Inferior parietal cortex (tissue), 1 donor: Measurements from ENCODE around the gene CCDC68.

Experiments
- DNase-seq: peaks from one replicate; pipeline ENCODE4 v3.0.0-alpha.2; 2016; ENCODE audit errors: extremely low spot score

Gene CCDC68

GRCh38 chr18:54961016-54961423 lies 1.8 kb upstream of the CCDC68 start:
- no peak for DNase-seq

GRCh38 chr18:54960197-54960596 lies 936 bp upstream of the CCDC68 start:
- no peak for DNase-seq

- no peak for DNase-seq
Observed at GRCh38 chr18:54957996-54958395, 1.3 kb downstream of the CCDC68 start.

GRCh38 chr18:54957296-54957832 lies 1.9 kb downstream of the CCDC68 start:
- DNase-seq: no peak

- DNase-seq: no peak
Observed at GRCh38 chr18:54956506-54956905, 2.8 kb downstream of the CCDC68 start.

GRCh38 chr18:54952026-54952425 lies 7.2 kb downstream of the CCDC68 start:
- DNase-seq: no peak

GRCh38 chr18:54950221-54950620 lies 9.0 kb downstream of the CCDC68 start:
- DNase-seq: no peak

DNA sequence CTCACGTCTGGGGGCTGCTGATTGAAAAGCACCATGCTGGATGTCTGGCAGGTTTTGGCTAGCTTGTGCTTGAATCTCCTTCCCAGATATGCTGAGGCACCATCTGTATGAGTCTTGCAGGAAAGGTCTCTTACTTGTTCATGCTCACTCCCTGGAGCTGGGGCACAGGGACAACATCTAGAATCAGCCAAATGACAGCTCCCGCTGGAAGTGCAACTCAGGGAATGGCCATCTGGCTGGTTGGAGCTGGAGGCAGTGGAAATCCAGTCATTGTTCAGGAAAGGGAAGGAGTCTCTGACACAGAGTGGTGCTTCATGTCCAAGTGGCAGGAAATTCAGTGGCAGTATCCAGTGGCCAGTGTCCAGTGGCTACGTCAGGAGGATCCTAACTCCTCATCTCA lies 9.7 kb downstream of the CCDC68 start:
- DNase-seq: no peak

DNA sequence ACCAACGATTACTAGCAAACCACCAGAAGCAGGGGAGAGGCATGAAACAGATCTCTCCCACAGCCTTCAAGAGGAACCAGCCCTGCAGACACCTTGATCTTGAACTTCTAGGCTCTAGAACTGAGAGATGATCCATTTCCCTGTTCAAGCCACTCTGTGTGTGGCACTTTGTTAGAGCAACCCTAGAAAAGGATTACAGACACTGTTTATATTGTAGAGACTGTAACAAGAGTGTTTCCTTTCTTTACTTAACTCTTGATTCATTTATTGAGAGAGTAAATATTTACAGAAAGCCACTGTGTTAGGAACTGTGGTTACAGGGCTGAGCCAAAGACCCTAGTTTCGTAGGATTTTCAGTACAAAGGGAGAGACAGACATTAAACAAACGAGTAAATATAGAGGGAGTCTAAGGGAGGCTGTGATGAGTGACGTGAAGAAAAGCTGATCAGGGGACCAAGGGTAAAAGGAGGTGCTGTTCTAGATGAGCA lies 10.9 kb downstream of the CCDC68 start:
- DNase-seq: no peak

DNA sequence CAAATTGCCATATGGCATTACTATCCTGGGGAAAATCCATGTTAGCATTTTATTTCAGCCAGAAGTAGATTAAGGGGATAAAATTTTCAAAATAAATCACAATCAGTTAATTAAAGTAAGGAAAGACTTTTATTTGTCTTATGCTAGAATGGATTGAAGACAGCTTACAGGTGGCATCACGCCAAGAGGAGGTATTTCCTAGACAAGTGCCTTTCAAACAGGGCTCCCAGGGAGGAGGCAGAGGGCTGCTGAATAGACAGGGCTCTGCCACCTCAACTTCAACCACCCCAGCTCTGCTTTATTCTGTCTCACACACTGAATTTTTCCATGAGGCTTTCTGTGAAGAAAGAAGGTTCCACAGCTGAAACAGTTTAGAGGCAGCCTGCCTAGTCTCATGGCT lies 12.2 kb downstream of the CCDC68 start:
- no peak for DNase-seq

GRCh38 chr18:54946149-54946581 lies 13.1 kb downstream of the CCDC68 start:
- DNase-seq: no peak

DNA sequence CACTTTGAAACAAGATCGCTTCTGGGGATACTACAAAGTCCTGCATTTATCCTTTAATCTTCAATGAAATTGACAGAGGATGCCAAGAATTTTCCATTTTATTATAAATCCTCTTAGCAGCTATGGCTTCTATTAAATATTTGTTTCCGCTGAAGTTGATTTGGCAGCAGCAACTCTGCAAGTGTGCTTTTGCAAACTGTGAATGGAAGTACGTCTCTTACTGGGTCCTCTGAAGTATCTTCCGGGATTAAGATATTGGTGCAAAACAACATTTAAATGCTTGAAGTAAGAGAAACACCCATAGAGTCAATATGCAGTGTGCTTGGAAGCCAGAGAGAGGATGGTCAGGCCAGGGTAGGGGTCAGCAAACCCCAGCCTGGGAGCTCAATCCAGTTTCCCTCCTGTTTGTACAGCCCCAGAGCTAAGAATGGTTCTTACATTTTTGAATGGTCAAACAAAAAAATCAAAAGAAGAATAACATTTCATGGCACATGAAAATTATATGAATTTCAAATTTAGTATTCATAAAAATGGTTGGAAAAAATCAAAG lies 13.6 kb downstream of the CCDC68 start:
- no peak for DNase-seq

DNA sequence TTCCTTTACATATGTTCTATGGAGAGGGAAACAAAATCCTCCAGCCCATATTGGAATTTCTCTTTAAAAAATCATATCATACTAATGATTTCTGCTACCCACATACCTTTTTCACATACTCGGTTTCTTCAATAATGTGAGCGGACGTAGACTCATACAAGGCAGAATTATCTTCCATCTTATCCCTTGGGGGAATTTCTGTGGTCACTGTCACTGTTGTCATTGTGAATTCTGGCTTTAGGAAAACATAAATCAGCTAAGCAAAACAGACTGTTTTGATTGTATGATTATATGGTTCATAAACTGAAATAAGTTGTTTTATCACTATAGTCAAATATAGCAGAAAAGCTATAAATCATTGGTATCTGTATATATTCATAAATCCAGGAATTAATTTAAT lies 16.7 kb downstream of the CCDC68 start:
- no peak for DNase-seq

GRCh38 chr18:54942144-54942543 lies 17.1 kb downstream of the CCDC68 start:
- DNase-seq: no peak

GRCh38 chr18:54939361-54939917 lies 19.8 kb downstream of the CCDC68 start:
- DNase-seq: no peak

GRCh38 chr18:54938506-54938905 lies 20.8 kb downstream of the CCDC68 start:
- DNase-seq: no peak

DNA sequence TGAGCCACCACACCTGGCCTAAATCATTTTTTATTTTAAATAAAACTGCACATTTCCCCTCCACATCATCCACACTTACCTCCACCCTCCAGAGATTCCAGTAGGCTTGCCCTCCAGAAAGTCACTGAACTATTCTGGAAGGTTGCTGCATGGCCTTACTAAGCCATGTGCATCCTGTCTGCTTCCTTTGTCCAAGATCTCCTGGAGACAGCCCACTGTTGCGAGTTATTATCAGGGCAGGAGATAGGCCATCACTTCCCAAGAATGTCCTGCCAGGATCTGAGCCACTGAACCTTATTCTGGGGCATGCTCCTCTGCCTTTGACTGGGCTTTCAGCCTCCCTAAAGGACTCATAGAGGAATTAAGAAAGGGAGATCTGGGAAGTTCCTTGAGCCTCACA lies 26.8 kb downstream of the CCDC68 start:
- no peak for DNase-seq

GRCh38 chr18:54931152-54931551 lies 28.1 kb downstream of the CCDC68 start:
- no peak for DNase-seq

DNA sequence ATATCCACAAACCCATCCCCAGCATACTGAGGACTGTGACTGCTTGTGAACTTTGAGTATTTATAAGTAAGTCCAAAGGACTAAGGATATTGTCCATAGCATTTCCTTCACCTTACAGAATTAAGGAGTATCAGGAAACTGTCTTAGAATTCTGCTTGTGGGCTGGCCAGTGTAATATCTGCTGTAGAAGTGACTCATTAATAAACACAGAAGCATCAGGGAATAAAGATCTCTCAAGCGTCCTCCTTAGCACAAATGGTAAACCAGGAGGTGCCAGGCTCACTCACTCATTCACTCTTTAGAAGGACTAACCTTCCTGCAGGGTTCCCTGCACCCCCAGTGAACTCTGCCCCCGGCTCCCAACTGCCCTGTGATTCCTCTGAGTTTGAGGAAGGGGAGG lies 31.0 kb downstream of the CCDC68 start:
- no peak for DNase-seq

- no peak for DNase-seq
Observed at GRCh38 chr18:54926593-54927325, 32.5 kb downstream of the CCDC68 start.

- no peak for DNase-seq
Observed at GRCh38 chr18:54924948-54925347, 34.3 kb downstream of the CCDC68 start.

DNA sequence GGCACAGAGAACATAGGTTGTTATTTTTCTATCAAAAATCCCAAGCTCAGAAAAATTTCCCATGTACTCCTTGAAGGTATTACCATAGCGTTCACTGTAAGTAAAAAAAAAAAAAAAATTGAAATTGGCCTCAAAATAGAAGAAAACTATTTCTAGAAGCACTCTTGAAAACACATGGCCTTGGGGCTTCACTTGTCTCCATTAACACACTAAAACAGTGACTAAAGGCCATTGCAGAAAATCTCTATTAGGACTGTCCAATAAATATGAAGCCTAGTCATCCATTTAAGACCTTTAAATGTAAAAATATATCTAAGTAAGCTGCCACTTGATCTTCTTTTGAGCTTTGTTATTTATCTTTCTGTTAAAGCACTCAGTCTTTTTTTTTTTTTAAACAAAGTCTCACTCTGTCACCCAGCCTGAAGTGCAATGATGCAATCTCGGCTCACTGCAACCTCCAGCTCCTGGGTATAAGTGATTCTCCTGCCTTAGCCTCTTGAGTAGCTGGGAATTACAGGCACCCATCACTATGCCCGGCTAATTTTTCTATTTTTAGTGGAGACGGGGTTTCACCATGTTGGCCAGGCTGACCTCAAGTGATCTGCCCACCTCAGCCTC lies 35.8 kb downstream of the CCDC68 start:
- DNase-seq: no peak

GRCh38 chr18:54919412-54919811 lies 39.8 kb downstream of the CCDC68 start:
- no peak for DNase-seq
